ENCODE results near the gene ZNF592. TPM values are rescaled to one million over a fixed set of nuclear protein-coding genes. Genes with fewer than 3 reads are reported as not detected.

ZNF592 gene
- total and polyA plus RNA-seq, 2 of the 13 experiments (the other 11 are each of a cell fraction or from before 2014, with no cell fraction given): 8.2 to 9.8 TPM

DNA sequence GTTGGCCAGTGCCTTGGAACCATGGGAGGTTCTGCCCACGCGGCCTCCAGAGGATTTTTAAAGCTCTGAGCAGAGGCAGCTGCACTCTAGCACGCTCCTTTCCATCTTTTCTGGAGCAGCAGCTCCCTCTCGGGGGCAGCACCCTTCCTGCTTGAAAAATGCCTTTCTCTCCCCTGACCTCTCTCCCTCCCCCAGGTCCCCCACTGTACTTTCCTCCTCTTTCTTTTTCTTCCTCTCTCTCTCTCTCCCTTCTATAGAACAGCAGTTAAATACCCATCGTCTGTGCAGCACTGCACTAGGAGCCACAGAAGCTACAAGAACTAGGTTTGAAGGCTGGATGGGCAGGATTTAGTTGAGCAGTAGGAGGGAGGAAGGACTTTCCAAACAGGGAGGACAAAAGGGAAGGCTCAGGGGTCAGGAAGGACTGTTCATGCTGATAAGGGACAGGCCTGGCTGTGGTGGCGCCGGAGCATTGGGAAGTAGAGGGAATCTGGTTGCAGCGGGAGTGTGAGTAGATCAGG, 73.2 kb downstream of the ZNF592 start (continued):
- TF ChIP-seq, protein P1, sequence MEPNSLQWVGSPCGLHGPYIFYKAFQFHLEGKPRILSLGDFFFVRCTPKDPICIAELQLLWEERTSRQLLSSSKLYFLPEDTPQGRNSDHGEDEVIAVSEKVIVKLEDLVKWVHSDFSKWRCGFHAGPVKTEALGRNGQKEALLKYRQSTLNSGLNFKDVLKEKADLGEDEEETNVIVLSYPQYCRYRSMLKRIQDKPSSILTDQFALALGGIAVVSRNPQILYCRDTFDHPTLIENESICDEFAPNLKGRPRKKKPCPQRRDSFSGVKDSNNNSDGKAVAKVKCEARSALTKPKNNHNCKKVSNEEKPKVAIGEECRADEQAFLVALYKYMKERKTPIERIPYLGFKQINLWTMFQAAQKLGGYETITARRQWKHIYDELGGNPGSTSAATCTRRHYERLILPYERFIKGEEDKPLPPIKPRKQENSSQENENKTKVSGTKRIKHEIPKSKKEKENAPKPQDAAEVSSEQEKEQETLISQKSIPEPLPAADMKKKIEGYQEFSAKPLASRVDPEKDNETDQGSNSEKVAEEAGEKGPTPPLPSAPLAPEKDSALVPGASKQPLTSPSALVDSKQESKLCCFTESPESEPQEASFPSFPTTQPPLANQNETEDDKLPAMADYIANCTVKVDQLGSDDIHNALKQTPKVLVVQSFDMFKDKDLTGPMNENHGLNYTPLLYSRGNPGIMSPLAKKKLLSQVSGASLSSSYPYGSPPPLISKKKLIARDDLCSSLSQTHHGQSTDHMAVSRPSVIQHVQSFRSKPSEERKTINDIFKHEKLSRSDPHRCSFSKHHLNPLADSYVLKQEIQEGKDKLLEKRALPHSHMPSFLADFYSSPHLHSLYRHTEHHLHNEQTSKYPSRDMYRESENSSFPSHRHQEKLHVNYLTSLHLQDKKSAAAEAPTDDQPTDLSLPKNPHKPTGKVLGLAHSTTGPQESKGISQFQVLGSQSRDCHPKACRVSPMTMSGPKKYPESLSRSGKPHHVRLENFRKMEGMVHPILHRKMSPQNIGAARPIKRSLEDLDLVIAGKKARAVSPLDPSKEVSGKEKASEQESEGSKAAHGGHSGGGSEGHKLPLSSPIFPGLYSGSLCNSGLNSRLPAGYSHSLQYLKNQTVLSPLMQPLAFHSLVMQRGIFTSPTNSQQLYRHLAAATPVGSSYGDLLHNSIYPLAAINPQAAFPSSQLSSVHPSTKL (CRISPR knock-in tag; IDR thresholded peaks at IDR 0.05): peak; percentile 32; the same call in 1 of the 2 replicates
- TF ChIP-seq ZSCAN9 (CRISPR knock-in tag; IDR thresholded peaks at IDR 0.05; ENCODE audit: borderline replicate concordance) (0 out of 2 replicates have a peak, but pooled peaks have one; percentile 47), ZNF292 (CRISPR knock-in tag; IDR thresholded peaks at IDR 0.05; ENCODE audit: borderline replicate concordance, low read depth) (peak; percentile 65), ZNF777 (CRISPR knock-in tag; IDR thresholded peaks at IDR 0.05) (no peak), ZFX (CRISPR knock-in tag; IDR thresholded peaks at IDR 0.05; ENCODE audit: low read depth) (peak; percentile 37; the same call in 1 of the 2 replicates), MYC (CRISPR knock-in tag; IDR thresholded peaks at IDR 0.05; ENCODE audit: borderline replicate concordance) (peak; percentile 14; the same call in 1 of the 2 replicates), KMT2B (CRISPR knock-in tag; IDR thresholded peaks at IDR 0.05) (0 out of 2 replicates have a peak, but pooled peaks have one; percentile 29), SMC3 (IDR thresholded peaks at IDR 0.05; ENCODE audit: low read length) (0 out of 2 replicates have a peak, but pooled peaks have one; percentile 36), GABPA (IDR thresholded peaks at IDR 0.05; ENCODE audit: low read depth, low read length) (no peak), GABPA (CRISPR knock-in tag; IDR thresholded peaks at IDR 0.05; ENCODE audit: low read depth) (peak; percentile 20; the same call in 1 of the 2 replicates)
- TF ChIP-seq, protein P2, sequence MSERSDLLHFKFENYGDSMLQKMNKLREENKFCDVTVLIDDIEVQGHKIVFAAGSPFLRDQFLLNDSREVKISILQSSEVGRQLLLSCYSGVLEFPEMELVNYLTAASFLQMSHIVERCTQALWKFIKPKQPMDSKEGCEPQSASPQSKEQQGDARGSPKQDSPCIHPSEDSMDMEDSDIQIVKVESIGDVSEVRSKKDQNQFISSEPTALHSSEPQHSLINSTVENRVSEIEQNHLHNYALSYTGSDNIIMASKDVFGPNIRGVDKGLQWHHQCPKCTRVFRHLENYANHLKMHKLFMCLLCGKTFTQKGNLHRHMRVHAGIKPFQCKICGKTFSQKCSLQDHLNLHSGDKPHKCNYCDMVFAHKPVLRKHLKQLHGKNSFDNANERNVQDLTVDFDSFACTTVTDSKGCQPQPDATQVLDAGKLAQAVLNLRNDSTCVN (CRISPR knock-in tag; IDR thresholded peaks at IDR 0.05; ENCODE audit: borderline replicate concordance): peak; percentile 92
- TF ChIP-seq, protein P3, sequence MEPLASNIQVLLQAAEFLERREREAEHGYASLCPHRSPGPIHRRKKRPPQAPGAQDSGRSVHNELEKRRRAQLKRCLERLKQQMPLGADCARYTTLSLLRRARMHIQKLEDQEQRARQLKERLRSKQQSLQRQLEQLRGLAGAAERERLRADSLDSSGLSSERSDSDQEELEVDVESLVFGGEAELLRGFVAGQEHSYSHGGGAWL (CRISPR knock-in tag; IDR thresholded peaks at IDR 0.05): 0 out of 2 replicates have a peak, but pooled peaks have one; percentile 31
- TF ChIP-seq, protein P4, sequence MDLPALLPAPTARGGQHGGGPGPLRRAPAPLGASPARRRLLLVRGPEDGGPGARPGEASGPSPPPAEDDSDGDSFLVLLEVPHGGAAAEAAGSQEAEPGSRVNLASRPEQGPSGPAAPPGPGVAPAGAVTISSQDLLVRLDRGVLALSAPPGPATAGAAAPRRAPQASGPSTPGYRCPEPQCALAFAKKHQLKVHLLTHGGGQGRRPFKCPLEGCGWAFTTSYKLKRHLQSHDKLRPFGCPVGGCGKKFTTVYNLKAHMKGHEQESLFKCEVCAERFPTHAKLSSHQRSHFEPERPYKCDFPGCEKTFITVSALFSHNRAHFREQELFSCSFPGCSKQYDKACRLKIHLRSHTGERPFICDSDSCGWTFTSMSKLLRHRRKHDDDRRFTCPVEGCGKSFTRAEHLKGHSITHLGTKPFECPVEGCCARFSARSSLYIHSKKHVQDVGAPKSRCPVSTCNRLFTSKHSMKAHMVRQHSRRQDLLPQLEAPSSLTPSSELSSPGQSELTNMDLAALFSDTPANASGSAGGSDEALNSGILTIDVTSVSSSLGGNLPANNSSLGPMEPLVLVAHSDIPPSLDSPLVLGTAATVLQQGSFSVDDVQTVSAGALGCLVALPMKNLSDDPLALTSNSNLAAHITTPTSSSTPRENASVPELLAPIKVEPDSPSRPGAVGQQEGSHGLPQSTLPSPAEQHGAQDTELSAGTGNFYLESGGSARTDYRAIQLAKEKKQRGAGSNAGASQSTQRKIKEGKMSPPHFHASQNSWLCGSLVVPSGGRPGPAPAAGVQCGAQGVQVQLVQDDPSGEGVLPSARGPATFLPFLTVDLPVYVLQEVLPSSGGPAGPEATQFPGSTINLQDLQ (CRISPR knock-in tag; IDR thresholded peaks at IDR 0.05): no peak
- TF ChIP-seq, protein P5, sequence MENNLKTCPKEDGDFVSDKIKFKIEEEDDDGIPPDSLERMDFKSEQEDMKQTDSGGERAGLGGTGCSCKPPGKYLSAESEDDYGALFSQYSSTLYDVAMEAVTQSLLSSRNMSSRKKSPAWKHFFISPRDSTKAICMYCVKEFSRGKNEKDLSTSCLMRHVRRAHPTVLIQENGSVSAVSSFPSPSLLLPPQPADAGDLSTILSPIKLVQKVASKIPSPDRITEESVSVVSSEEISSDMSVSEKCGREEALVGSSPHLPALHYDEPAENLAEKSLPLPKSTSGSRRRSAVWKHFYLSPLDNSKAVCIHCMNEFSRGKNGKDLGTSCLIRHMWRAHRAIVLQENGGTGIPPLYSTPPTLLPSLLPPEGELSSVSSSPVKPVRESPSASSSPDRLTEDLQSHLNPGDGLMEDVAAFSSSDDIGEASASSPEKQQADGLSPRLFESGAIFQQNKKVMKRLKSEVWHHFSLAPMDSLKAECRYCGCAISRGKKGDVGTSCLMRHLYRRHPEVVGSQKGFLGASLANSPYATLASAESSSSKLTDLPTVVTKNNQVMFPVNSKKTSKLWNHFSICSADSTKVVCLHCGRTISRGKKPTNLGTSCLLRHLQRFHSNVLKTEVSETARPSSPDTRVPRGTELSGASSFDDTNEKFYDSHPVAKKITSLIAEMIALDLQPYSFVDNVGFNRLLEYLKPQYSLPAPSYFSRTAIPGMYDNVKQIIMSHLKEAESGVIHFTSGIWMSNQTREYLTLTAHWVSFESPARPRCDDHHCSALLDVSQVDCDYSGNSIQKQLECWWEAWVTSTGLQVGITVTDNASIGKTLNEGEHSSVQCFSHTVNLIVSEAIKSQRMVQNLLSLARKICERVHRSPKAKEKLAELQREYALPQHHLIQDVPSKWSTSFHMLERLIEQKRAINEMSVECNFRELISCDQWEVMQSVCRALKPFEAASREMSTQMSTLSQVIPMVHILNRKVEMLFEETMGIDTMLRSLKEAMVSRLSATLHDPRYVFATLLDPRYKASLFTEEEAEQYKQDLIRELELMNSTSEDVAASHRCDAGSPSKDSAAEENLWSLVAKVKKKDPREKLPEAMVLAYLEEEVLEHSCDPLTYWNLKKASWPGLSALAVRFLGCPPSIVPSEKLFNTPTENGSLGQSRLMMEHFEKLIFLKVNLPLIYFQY (CRISPR knock-in tag; IDR thresholded peaks at IDR 0.05; ENCODE audit: borderline replicate concordance): no peak
- TF ChIP-seq, protein P6, sequence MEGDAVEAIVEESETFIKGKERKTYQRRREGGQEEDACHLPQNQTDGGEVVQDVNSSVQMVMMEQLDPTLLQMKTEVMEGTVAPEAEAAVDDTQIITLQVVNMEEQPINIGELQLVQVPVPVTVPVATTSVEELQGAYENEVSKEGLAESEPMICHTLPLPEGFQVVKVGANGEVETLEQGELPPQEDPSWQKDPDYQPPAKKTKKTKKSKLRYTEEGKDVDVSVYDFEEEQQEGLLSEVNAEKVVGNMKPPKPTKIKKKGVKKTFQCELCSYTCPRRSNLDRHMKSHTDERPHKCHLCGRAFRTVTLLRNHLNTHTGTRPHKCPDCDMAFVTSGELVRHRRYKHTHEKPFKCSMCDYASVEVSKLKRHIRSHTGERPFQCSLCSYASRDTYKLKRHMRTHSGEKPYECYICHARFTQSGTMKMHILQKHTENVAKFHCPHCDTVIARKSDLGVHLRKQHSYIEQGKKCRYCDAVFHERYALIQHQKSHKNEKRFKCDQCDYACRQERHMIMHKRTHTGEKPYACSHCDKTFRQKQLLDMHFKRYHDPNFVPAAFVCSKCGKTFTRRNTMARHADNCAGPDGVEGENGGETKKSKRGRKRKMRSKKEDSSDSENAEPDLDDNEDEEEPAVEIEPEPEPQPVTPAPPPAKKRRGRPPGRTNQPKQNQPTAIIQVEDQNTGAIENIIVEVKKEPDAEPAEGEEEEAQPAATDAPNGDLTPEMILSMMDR (CRISPR knock-in tag; IDR thresholded peaks at IDR 0.05): peak; percentile 70
